Endometrial microvascular endothelial cells (primary cell): Measurements from ENCODE around the gene ROPN1. TPM values are rescaled to one million over a fixed set of nuclear protein-coding genes. Genes with fewer than 3 reads are reported as not detected.

Source experiments
- in situ Hi-C: cut with HindIII; loops from 2 replicates; pipeline ENCODE4 v1.10.0; 2017; ENCODE audit warnings: low sequenced_read_pairs, low pct_unique_long_range_greater_than_20kb; ENCODE audit errors: inconsistent ontology term
- total RNA-seq: library from RNA; depleted of rRNA; stranded (reverse); fragments of >200 nt; gene quantifications from one replicate; pipeline ENCODE4 v1.2.3, GENCODE V29; 2015; ENCODE audit errors: inconsistent ontology term

ROPN1 gene
- total RNA-seq, 1 donor from 2014 or later = not detected

DNA sequence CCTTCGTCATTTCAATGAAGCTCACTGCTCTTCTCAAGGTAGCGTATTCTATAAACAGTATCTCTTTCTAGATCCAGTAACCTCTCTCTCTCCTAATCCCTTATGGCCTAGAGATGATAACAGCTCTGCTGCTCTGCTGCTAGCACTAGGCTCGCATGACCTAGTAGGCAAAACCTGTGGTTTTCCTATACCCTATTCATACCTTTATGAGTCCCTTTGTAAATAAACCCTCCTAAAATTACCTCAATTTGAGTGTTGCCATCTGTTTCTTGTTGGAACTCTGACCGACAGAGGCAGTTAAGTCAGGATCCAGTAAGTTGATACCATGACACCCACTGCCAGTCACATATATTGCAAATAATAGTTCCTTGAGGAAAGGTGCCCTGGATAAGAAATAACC is 38.2 kb downstream of the ROPN1 start:
- in situ Hi-C loops = no loop called here

DNA sequence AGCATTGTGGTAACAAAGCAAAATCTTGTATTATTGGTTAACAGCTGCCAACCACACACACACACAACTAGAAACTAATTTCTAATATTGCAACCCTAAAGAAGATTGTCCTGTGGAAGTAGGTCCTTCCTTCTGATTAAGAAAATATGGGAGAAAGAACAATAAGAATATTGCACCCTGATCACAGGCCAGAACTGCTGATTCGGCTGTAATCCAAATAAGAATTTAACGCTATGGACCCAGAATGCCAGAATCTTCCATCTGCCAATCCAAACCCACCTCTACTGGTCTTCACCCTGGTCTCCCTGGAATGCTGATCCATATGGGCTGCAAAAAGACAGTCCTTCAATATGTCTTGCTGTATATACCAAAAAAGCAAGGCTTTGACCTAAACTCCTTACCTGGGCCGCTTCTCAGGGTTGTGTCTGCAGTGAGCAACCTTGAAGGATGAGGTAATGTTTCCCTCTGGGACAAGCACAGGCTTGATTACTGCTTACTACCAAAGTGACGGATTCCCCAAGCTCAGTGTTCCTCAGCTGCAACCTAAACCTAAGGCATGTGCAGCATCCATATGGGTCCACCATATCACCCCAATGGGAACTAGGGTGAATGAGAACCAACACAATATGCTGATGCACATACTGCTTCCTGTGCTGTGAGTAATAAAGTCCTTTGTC is 38.9 kb downstream of the ROPN1 start:
- in situ Hi-C loops = no loop called here

DNA sequence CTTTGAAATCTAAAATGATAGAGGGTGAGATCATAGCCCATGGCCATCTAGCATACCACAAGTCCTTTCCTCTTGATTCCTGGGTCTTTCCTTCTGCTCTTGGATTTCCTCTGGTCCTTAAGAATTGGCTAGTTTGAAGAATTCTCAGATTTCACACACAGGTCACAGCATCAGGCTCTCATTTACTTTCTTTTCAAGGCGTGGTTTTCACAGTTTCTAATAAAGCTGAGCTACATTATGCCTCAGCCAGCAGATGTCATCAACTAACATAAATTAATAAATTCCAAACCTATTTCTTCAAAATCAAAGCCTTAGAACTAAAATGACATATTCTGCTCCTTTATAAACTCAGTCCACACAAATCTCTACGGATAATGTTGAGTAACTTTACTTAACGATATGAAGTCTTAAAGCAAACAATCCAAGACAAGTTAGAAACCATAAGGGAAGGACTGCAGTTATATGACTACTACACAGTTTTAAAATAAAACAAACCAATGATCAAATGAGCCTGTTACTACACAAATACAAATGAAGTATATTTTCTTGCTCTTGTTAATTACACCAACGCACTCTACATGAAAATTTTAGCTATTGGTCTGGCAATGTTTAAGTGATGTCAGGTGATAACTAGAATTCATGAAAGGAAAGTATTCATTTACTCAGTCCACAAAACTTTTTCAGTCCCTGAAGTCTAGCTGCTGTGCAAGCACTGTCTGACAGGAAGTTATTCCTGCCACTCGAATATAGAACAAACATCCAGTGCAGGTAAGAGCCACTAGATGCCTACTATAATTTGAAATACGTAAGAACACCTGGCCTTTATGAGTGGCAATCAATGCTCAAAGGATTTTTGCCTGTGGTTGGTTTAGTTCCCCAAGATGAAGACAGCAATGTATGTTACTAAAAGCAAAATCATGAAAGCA is 40.1 kb downstream of the ROPN1 start:
- in situ Hi-C loops = no loop called here

DNA sequence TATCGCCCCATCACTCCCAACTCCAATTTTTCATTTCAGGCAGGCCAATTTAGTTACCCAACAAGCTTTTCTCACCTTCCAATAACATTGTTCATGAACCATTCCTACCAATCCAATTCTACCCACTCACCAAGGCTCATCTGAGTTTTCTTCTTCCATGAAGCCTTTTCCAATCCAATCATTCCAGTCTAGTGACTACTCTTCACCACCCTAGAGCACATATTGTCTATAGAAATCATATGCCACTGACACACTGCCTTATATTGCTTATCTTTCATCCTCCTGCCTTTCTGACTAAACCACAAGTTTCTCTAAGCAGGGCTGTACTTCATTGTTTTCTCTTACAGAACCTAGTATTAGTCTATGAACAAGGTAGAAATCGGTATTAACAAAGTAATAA is 42.3 kb downstream of the ROPN1 start:
- in situ Hi-C loops = no loop called here

DNA sequence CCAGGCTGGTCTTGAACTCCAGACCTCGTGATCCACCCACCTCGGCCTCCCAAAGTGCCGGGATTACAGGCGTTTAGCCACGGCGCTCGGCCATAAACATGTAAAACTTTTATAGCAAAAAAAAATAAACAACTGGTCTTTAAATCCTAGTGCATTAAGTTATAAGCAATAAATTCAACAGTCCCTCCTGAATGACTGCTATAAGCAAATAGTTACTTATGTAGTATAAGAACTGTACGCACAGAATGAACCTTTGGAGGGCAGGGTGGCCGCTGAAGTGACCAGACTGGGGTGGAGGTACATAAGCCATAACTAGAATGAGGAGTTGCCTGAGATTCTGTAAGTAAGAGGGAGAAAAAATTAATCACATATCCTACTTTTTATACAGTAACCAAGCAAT is 43.5 kb downstream of the ROPN1 start:
- in situ Hi-C loops = no loop called here

DNA sequence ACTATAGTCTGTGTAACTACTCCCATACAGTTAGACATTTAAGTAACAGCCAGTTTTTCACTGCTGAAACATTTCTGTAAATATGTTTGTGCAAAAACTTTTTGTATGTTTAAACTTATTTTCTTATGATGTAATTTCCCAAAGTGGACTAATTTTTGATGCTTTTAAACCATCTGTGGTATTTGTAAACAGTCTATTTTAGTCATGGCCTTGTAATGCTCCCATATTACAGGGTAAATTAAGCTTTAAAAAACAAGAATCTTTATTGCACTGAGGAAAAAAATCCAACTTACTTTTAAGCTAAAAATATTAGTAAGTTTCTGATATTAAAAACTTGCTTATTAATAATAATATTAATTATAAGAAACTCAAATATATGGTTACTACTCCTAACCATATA is 44.4 kb downstream of the ROPN1 start:
- in situ Hi-C loops = no loop called here

DNA sequence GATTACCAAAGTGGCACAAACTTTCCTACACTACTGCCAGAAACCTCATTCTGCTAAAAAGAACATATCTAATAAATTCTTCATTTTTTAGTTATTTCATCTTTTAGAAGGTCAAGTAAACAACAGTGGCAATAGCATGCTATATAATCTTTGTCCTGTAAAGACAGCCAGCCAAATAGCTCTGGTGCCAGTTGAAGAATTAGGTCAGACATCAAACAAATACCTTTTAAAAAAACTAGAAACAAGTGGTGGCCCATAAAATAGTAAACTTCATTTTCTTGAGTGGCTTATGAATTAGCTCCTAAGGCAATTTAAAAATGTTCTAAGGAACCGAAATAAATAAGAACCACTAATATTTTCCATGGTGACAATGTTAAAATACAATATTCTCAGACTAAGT is 50.4 kb downstream of the ROPN1 start:
- in situ Hi-C loops = no loop called here

DNA sequence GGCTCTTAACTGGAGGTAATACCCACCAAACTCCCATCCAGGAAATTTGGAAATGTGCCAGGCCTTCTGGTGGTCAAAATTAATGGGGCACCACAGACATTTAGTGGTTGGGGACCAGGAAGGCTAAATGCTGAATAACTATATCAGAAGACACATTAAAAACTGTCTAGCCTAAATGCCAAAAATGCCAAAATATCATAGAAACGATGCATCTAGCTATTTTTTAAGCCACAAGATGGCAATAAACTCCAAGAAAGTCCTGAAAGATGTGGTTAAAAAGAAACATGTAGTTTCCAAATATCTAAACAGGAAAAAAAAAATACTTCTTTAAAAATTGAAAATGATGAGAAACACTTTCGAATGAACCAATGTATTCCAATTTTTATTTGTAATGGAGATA is 50.8 kb downstream of the ROPN1 start:
- in situ Hi-C loops = no loop called here

DNA sequence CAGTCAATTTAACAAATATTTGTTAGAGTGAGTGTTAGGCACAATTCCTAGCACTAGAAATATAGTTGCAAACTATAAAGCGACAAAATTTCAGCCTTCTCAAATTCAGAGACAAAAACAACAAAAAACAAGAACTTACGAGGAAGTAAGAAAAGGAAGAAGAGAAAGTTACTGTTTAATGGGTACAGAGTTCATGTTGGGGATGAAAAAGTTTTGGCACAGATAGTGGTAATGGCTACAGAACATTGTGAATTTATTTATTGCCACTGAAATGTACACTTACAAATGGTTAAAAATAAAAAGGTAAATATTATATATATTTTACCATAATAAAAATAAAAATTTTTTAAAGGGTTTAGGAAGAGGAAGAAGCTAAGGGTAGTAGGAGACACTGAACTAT is 52.2 kb downstream of the ROPN1 start:
- in situ Hi-C loops = no loop called here

DNA sequence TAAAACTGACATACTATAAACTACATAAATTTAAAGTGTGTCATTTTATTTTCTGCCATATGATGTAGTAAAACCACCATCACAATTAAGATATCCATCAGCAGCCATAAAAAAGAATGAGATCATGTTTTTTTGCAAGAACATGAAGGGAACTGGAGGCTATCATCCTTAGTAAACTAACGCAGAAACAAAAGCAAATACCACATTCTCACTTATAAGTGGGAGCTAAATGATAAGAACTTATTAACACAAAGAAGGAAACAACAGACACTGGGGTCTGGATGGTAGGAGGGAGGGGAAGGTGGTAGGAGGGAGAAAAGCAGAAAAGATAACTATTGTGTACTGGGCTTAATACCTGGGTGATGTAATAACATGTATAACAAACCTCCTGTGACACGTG is 55.5 kb downstream of the ROPN1 start:
- in situ Hi-C loops = no loop called here

DNA sequence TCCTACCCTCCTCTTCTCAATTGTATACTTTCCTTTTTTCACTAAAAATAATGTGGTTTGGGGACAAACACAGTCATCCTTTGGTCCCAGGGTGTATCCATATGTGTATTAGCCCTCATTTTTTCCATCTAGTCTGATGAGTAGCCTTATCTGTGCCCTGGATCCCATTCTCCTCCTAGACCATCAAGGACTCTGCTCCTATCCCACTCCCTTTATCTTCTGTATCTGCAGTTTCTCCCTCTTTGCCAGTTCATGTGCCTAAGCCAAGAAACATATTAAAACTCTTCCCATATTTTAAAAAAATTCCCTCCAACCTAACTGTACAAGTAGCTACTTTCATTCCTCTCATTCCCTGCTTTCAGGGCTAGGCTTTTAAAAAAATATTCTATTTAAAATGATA is 56.1 kb downstream of the ROPN1 start:
- in situ Hi-C loops = no loop called here

DNA sequence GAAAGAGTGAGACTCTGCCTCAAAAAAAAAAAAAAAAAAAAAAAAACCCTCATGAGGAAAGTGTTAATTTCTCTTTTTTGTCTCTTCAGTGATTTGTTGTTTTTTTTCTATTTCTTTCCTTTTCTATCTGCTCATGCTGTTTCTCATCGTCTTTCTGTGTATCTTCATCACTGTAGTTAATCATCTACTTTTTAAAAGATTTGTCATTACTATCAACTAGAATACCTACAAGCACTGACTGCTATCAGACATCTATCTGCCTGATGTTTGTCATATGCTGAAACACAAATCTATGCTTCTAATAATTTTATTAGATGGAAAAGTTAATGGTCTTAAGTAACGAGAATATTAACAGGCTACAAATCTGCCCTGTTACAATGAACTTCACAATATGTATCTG is 57.7 kb downstream of the ROPN1 start:
- in situ Hi-C loops = no loop called here

DNA sequence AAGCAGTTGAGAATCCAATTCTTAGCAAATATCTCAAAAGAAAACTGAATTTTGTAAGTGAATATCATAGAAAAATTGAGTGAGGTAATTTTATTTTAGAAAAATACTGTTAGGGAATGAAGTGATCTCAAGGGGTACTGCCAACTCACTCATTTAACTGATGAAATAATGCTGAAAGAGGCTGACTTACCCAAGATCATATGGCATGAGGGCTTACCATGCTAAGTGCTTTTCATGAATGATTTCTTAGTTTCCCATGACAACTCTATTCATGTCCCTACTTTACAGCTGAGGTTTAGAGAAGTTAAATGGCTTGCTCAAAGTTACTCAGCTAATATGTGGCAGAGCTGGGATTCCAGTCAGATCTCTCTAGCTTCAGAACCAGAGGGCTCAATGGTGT is 61.5 kb downstream of the ROPN1 start:
- in situ Hi-C loops = no loop called here

DNA sequence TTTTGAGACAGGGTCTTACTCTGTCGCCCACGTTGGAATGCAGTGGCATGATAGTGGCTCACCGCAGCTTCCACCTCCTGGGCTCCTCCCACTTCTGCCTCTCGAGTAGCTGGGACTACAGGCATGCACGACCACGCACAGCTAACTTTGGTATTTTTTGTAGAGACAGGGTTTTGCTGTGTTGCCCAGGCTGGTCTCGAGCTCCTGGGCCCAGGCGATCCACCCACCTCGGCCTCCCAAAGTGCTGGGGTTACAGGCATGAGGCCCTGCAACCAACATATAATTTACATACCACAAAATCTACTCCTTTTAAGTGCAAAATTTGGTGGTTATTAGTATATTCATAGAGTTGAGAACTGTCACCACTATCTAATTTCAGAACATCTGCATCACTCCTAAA is 62.6 kb downstream of the ROPN1 start:
- in situ Hi-C loops = no loop called here

DNA sequence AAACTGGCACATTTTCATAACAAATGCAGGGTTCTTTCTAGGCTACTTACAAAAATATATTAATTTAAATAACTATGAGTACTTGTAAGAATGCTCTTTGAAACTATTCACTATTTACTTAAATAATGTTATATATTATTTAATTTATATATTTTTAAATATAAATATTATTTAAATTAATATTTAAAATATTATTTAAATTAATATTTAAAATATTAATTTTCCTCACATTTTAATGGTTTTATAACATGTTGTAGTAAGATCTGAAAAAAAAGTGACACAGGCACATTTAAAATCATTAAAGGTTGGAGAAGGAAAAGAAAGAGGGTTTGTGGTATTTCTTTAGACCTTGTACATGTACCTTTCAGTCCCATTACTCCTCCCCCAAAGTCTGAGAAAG is 65.5 kb downstream of the ROPN1 start:
- in situ Hi-C loops = no loop called here

DNA sequence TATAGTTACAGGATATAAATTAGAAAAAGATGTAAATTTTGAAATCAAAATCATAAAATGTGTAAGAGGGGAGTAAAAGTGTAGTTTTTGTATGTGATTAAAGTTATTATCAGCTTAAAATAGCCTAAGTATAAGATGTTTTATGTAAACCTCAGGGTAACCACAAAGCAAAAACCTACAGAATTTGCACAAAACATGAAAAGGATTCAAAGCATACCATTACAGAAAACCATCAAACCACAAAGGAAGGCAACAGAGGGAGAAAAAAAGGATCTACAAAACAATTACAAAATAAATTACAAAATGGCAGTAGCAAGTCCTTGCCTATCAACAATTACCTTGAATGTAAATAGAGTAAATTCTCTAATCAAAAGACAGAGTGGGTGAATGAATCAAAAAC is 71.1 kb downstream of the ROPN1 start:
- in situ Hi-C loops = no loop called here

DNA sequence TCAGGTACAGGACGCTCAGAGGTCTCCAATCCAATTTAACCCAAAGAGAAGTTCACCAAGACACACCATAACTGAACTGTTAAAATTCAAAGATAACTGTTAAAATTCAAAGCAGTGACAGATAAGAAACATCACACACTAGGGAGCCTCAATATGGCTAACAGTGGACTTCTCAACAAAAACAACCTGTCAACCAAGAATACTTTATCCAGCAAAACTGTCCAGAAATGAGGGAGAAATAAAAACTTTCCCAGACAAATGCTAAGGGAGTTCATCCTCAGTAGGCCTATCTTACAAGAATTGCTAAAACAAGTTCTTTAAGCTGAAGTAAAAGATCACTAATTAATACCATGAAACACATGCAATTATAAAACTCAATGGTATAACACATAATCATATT is 71.5 kb downstream of the ROPN1 start:
- in situ Hi-C loops = no loop called here

DNA sequence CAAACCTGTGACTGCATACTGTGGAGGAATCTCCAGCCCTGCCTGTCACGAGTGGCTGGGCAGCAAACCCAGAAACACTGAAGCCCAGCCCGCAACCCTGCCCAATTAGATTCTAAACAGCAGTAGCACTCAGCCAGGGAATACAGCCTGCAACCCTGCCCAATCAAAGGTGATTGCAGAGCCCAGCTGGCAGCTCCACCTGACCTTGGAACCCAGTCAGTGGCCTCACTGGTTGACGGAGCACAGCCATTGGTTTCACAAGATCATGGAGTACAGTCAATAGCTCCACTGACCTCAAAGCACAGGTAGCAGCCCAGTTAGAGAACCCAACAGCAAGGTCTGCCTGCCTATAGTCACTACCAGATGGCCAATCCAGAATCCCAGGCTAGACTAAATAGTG is 72.6 kb downstream of the ROPN1 start:
- in situ Hi-C loops = no loop called here
